Neural progenitor cell (in vitro differentiated cells): ENCODE results near the gene CLCNKA. TPM values are rescaled to one million over a fixed set of nuclear protein-coding genes. Genes with fewer than 3 reads are reported as not detected.

Source experiments
- DNase-seq: peaks from one replicate; pipeline ENCODE4 v3.0.0-alpha.2; 2016; ENCODE audit warnings: low spot score
- H2AFZ ChIP-seq: fragments of 200-600 bp; sonication (generic); replicated peaks from 2 replicates; pipeline ENCODE4 v1.6.1; 2016; ENCODE audit warnings: antibody characterized with exemption
- H3F3A ChIP-seq: fragments of 200-600 bp; sonication (generic); 2 replicates; pipeline ENCODE4 v1.6.1; 2016; ENCODE audit warnings: antibody characterized with exemption, low read depth
- H3K27ac ChIP-seq: fragments of 200-600 bp; sonication (generic); 2 replicates; pipeline ENCODE4 v1.5.1; 2016; ENCODE audit warnings: mild to moderate bottlenecking
- H3K27me3 ChIP-seq: fragments of 200-600 bp; sonication (generic); 2 replicates; pipeline ENCODE4 v1.6.1; 2016; ENCODE audit warnings: mild to moderate bottlenecking, moderate library complexity
- H3K36me3 ChIP-seq: fragments of 200-600 bp; sonication (generic); 2 replicates; pipeline ENCODE4 v1.5.1; 2016
- H3K4me1 ChIP-seq: fragments of 200-600 bp; sonication (generic); 2 replicates; pipeline ENCODE4 v1.6.1; 2016; ENCODE audit warnings: mixed run types
- H3K4me2 ChIP-seq: fragments of 200-600 bp; sonication (generic); 2 replicates; pipeline ENCODE4 v1.6.1; 2016
- H3K4me3 ChIP-seq: fragments of 200-600 bp; sonication (generic); 2 replicates; pipeline ENCODE4 v1.5.1; 2016
- H3K79me2 ChIP-seq: fragments of 200-600 bp; sonication (generic); 2 replicates; pipeline ENCODE4 v1.6.1; 2016; ENCODE audit warnings: low read depth
- H3K9ac ChIP-seq: fragments of 200-600 bp; sonication (generic); 2 replicates; pipeline ENCODE4 v1.6.1; 2016
- H3K9me3 ChIP-seq: fragments of 200-600 bp; sonication (generic); 2 replicates; pipeline ENCODE4 v1.5.1; 2016; ENCODE audit warnings: low read depth
- H4K20me1 ChIP-seq: fragments of 200-600 bp; sonication (generic); 2 replicates; pipeline ENCODE4 v1.6.1; 2016; ENCODE audit warnings: low read depth
- H3K27ac Mint-ChIP-seq: 3 replicates; pipeline ENCODE4 v1.8.0; 2021; ENCODE audit warnings: mixed read lengths
- H3K27me3 Mint-ChIP-seq: 2 replicates; pipeline ENCODE4 v1.8.0; 2022; ENCODE audit warnings: low read depth, mild to moderate bottlenecking, inconsistent platforms, moderate library complexity, mixed read lengths; ENCODE audit not compliant: insufficient read depth
- H3K36me3 Mint-ChIP-seq: 3 replicates; pipeline ENCODE4 v1.8.0; 2021; ENCODE audit warnings: mixed read lengths
- H3K4me1 Mint-ChIP-seq: 3 replicates; pipeline ENCODE4 v1.8.0; 2021; ENCODE audit warnings: mixed read lengths
- H3K4me3 Mint-ChIP-seq: 3 replicates; pipeline ENCODE4 v1.8.0; 2021; ENCODE audit warnings: mild to moderate bottlenecking, moderate library complexity, mixed read lengths
- H3K9me3 Mint-ChIP-seq: 3 replicates; pipeline ENCODE4 v1.8.0; 2020; ENCODE audit warnings: mixed read lengths
- EZH2 ChIP-seq: fragments of 200-600 bp; sonication (generic); IDR thresholded peaks from 2 replicates; pipeline ENCODE4 v1.6.1; 2017; ENCODE audit warnings: antibody characterized with exemption, mild to moderate bottlenecking, moderate library complexity
- EZH2phosphoT487 ChIP-seq: fragments of 200-600 bp; sonication (generic); IDR thresholded peaks from 2 replicates; pipeline ENCODE4 v1.6.1; 2017; ENCODE audit warnings: antibody characterized with exemption
- total RNA-seq: library from RNA; depleted of rRNA; stranded (reverse); fragments of >200 nt; gene quantifications from 2 replicates; pipeline ENCODE4 v1.2.3, GENCODE V29; 2015; ENCODE audit warnings: low replicate concordance
- TF ChIP-seq, protein P1 (sequence below): fragments of 200-600 bp; sonication (generic); IDR thresholded peaks from 2 replicates; pipeline ENCODE4 v1.5.1; 2017; ENCODE audit warnings: antibody characterized with exemption, mild to moderate bottlenecking

CLCNKA gene
- total RNA-seq, 1 donor from 2014 or later, result not detected

DNA sequence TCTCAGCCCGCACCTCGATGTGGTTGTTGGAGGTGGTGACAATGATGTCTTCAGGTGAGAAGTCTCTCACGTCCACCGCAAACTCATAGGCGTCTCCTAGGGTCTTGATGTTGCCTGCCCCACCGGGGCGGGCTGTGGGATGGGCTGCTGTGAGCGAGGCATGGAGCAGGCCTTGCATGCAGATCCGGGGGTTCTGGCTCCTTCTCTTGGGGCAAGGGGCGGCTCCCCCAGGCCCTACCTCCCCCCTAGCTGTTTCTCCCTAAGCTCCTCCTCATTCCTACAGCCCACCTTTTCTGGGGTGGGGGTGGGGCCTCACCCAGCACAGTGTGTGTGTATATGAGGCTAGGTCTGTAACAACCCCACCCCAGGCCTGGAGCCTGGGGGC is 4.8 kb upstream of the CLCNKA start:
- Histone ChIP-seq H3K27ac (no peak overlapping the region), H3K79me2 (no peaks in the 10 kb centered on the region), H3K27me3 (peaks cover 35% of the 10 kb centered on the region), H2AFZ (no peak overlapping the region), H3K36me3 (no peaks in the 10 kb centered on the region), H3K4me1 (peaks cover 9% of the 10 kb centered on the region), H3K4me2 (no peak overlapping the region), H3K9ac (no peak overlapping the region), H3K4me3 (no peak overlapping the region), H3F3A (no peaks in the 10 kb centered on the region), H4K20me1 (peaks cover 3% of the 10 kb centered on the region), H3K9me3 (no peaks in the 10 kb centered on the region)
- H3K27ac Mint-ChIP-seq, result no peak overlapping the region
- H3K4me3 Mint-ChIP-seq, result no peak overlapping the region
- no peaks in the 10 kb centered on the region for H3K9me3 Mint-ChIP-seq
- H3K27me3 Mint-ChIP-seq, result peaks cover 16% of the 10 kb centered on the region
- no peak for DNase-seq
- H3K4me1 Mint-ChIP-seq, result peaks cover 42% of the 10 kb centered on the region
- no peak for TF ChIP-seq EZH2phosphoT487
- no peaks in the 10 kb centered on the region for H3K36me3 Mint-ChIP-seq

DNA sequence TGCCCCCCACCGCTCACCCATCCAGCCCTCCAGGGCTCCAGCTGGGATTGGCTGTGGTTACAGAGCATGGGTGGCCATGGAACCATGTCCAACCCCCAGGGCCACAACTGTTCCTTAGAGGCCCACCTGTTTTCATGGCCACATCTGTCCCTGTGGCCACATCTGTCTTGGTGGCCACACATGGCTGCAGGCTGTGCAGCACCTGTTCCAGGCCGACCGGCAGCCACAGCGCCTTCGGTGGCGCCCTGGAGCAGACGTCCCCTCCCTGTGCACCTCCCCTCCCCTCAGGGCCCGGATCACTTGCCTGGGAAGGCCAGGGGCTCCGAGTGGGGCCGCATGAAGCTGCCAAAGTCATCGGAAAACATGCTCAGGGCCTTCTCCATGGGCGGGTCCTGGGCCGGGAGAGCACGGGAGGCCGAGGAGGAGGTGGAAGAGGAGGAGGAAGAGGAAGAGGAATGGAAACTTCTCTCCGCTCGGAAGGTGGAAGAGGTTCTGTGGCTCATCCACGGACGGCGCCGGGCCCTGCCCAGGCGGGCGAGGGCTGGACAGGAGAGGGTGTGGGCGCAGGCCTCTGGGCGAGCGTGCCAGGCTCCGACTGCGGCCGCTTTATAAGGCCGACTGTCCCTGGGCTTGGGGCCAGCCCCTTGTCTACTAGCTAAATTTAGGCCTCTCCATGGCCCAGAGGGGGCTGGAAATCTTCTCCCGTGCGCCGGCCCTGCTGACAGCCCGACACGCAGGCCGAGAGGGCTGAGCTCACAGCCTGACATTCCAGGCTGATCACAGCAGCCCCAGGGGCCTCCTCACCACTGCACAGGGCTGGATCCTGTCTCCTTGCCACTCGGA is 4.2 kb upstream of the CLCNKA start, which contains the start of gene HSPB7:
Gene HSPB7, minus strand, starts transcription at position 583 of the 843 bp plus-strand sequence. Its CDS starts 80 bp downstream, at position 503.
- no peak within 1 kb of the TSS for H3K4me2 ChIP-seq
- H3K27me3 Mint-ChIP-seq, result peaks cover 18% of the 10 kb centered on the region
- no peak within 1 kb of the TSS for H3K27ac ChIP-seq
- TF ChIP-seq EZH2phosphoT487, result no peak
- TF ChIP-seq EZH2, result no peak
- TF ChIP-seq, protein P1, sequence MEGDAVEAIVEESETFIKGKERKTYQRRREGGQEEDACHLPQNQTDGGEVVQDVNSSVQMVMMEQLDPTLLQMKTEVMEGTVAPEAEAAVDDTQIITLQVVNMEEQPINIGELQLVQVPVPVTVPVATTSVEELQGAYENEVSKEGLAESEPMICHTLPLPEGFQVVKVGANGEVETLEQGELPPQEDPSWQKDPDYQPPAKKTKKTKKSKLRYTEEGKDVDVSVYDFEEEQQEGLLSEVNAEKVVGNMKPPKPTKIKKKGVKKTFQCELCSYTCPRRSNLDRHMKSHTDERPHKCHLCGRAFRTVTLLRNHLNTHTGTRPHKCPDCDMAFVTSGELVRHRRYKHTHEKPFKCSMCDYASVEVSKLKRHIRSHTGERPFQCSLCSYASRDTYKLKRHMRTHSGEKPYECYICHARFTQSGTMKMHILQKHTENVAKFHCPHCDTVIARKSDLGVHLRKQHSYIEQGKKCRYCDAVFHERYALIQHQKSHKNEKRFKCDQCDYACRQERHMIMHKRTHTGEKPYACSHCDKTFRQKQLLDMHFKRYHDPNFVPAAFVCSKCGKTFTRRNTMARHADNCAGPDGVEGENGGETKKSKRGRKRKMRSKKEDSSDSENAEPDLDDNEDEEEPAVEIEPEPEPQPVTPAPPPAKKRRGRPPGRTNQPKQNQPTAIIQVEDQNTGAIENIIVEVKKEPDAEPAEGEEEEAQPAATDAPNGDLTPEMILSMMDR, result peak; percentile 32
- peaks cover 29% of the 10 kb centered on the region for H3K27me3 ChIP-seq
- no peaks in the 10 kb centered on the region for H4K20me1 ChIP-seq
- no peak within 1 kb of the TSS for H3K4me3 Mint-ChIP-seq
- no peaks in the 10 kb centered on the region for H3K36me3 Mint-ChIP-seq
- peaks cover 6% of the 10 kb centered on the region for H3K4me1 ChIP-seq
- no peaks in the 10 kb centered on the region for H3F3A ChIP-seq
- H3K79me2 ChIP-seq, result no peaks in the 10 kb centered on the region
- H3K27ac Mint-ChIP-seq, result peak within 1 kb of the TSS; percentile 76
- H3K36me3 ChIP-seq, result no peaks in the 10 kb centered on the region
- H3K4me1 Mint-ChIP-seq, result peaks cover 42% of the 10 kb centered on the region
- H3K9ac ChIP-seq, result no peak within 1 kb of the TSS
- H2AFZ ChIP-seq, result peak within 1 kb of the TSS; percentile 61
- no peaks in the 10 kb centered on the region for H3K9me3 Mint-ChIP-seq
- H3K4me3 ChIP-seq, result no peak within 1 kb of the TSS
- DNase-seq, result peak; percentile 70
- no peaks in the 10 kb centered on the region for H3K9me3 ChIP-seq

DNA sequence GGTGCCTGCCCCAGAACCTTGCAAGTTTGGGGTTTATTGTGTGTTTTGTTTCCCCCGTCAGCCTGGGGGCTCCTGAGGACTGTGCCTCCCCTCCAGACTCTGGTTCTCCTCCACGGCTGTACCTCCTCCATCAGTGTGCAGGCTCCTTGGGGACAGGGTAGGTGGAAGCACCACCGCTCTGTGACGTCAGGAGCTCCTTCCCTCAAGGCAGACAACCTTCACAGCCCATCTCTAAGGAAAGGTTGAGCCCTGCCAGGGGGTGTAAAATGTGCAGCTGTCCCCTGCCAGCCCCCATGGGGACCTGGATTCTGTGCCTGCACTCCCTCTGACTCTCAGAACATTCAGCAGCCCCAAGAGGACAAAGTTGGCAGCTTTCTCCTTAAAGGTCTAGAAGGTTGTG is 3.5 kb upstream of the CLCNKA start:
- Histone ChIP-seq H3K9me3 (no peaks in the 10 kb centered on the region), H3K4me3 (no peak overlapping the region), H3K36me3 (no peaks in the 10 kb centered on the region), H3K27ac (no peak overlapping the region), H3K4me1 (peaks cover under 1% of the 10 kb centered on the region), H3K27me3 (peaks cover 23% of the 10 kb centered on the region), H3K79me2 (no peaks in the 10 kb centered on the region), H2AFZ (no peak overlapping the region), H3K9ac (no peak overlapping the region), H3F3A (no peaks in the 10 kb centered on the region), H4K20me1 (no peaks in the 10 kb centered on the region), H3K4me2 (no peak overlapping the region)
- peaks cover 42% of the 10 kb centered on the region for H3K4me1 Mint-ChIP-seq
- no peaks in the 10 kb centered on the region for H3K36me3 Mint-ChIP-seq
- H3K27me3 Mint-ChIP-seq, result peaks cover 18% of the 10 kb centered on the region
- H3K4me3 Mint-ChIP-seq, result no peak overlapping the region
- TF ChIP-seq EZH2 (no peak), EZH2phosphoT487 (no peak)
- TF ChIP-seq, protein P1, result no peak
- no peaks in the 10 kb centered on the region for H3K9me3 Mint-ChIP-seq
- peak overlapping the region; percentile 76 for H3K27ac Mint-ChIP-seq
- DNase-seq, result no peak
